B cell (primary cell): ENCODE data around the gene PRIMPOL.

Source experiments
- EZH2 ChIP-seq: IDR thresholded peaks from 2 replicates; pipeline ENCODE4 v1.6.1; 2012; ENCODE audit warnings: borderline replicate concordance, low read depth, mild to moderate bottlenecking, moderate library complexity, low read length; ENCODE audit not compliant: insufficient read depth, poor library complexity, severe bottlenecking
- TF ChIP-seq, protein P1 (sequence below): fragments of 200-600 bp; IDR thresholded peaks from one replicate; pipeline ENCODE4 v1.8.0; 2022; ENCODE audit warnings: antibody characterized with exemption, mild to moderate bottlenecking

DNA sequence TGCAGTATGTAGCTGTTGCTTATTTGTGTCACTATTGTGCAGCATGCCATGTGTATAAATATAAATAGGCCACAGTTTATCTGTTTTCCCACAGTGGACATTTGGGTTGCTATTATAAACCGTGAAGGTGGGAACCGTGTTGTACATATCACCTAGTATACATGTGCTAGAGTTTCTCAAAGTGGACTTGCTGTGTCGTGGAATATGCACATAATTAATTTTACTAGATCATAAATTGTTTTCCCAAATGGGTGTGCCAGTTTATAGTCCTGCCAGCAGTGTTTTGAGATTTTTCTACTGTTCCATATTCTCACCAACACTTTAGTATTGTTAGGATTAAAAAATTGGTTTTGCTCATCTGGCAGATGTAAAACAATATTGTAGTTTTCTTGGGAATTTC is 38.5 kb downstream of the PRIMPOL start:
- TF ChIP-seq, protein P1, sequence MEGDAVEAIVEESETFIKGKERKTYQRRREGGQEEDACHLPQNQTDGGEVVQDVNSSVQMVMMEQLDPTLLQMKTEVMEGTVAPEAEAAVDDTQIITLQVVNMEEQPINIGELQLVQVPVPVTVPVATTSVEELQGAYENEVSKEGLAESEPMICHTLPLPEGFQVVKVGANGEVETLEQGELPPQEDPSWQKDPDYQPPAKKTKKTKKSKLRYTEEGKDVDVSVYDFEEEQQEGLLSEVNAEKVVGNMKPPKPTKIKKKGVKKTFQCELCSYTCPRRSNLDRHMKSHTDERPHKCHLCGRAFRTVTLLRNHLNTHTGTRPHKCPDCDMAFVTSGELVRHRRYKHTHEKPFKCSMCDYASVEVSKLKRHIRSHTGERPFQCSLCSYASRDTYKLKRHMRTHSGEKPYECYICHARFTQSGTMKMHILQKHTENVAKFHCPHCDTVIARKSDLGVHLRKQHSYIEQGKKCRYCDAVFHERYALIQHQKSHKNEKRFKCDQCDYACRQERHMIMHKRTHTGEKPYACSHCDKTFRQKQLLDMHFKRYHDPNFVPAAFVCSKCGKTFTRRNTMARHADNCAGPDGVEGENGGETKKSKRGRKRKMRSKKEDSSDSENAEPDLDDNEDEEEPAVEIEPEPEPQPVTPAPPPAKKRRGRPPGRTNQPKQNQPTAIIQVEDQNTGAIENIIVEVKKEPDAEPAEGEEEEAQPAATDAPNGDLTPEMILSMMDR: no peak
- TF ChIP-seq EZH2: no peak
